ENCODE measurements around the gene BCL2L14. TPM values are rescaled to one million over a fixed set of nuclear protein-coding genes. Genes with fewer than 3 reads are reported as not detected.

Gene BCL2L14
- total RNA-seq, 1 donor from 2014 or later, result not detected

Small RNAs within 50 kb of the gene (microRNA-seq; reads per million reads assigned to microRNA genes)
- gene MIR1244-4, result not detected

Other genes with a start within 250 kb of the BCL2L14 start
- 27.4 TPM for gene LRP6, start 196.1 kb downstream of the BCL2L14 start, total RNA-seq

All from cardiac septum (tissue), 1 donor.